ENCODE results near the gene GSK3B. TPM values are rescaled to one million over a fixed set of nuclear protein-coding genes. Genes with fewer than 3 reads are reported as not detected.

The GSK3B gene
- total RNA-seq, 2 donors from 2014 or later = 28.7 to 39.3 TPM

DNA sequence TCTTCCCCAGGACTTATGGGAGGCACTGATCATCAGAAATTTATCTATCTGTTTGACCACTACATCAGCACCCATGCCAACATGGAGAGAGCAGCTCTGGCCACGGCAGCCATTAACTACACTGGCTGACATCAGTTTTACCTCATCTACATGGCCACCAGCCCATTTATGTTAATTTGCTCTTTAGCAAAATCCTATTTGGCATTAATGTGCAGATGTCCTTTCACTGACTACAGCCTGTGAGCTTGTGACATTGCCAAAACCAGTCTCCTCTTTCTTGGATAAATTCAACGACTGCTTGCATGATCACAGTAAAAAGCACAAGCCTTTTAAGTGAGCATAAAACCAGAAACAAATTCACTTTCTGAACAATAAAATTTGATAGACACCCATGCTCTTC, 264.8 kb downstream of the GSK3B start:
- DNase-seq (ENCODE audit: low spot score) (no peak), ATAC-seq (ENCODE audit: insufficient number of reproducible peaks, low FRiP score, low read depth) (no peak)

DNA sequence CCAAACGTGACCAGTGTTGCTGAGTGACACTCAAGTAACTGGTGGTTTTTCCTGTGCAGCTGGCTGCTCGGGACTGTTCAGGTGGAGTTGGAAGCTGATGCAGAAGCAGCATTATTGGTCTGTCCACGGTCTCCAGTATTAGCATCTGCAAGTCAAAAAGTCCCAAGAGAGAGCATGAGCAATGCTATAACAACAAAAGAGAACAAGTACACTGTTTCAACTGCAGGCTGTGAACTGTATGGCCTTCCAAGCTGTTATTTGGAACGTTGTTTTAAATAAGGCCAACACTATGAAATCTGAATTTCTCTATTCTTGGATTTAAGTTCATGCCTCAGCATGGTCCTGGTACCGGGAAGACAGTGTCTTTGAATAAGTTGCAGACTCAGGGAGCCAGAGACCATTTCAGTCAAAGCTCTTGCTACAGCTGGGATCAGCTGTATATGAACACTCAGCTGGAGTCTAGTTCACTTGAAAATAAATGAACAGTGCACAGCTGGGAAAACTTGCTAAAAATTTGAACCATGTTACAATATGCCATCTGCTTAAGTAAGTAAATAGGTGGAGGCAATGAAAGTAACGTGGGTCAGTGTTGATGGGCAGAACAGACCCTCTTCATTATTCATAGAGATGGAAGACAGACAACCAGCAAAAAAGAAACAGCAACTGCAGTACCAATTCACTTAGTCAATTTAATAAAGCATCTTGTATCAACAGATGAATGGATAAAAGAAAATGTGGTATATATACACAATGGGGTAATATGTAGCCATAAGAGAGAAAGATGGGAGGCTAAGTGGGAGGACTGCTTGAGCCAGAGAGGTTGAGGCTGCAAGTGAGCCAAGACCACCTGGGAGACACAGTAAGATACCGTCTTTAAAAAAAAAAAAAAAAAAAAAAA, 267.3 kb downstream of the GSK3B start:
- Histone ChIP-seq H3K27ac (no peak overlapping the region), H3K27me3 (replicated peaks; ENCODE audit: insufficient read depth) (no peaks in the 10 kb centered on the region), H3K36me3 (peaks cover 5% of the 10 kb centered on the region), H3K9me3 (no peaks in the 10 kb centered on the region), H3K4me3 (no peak overlapping the region), H3K4me1 (ENCODE audit: control insufficient read depth in 1 of 2, low read depth in 2 of 2) (no peaks in the 10 kb centered on the region)
- TF ChIP-seq, protein P1, sequence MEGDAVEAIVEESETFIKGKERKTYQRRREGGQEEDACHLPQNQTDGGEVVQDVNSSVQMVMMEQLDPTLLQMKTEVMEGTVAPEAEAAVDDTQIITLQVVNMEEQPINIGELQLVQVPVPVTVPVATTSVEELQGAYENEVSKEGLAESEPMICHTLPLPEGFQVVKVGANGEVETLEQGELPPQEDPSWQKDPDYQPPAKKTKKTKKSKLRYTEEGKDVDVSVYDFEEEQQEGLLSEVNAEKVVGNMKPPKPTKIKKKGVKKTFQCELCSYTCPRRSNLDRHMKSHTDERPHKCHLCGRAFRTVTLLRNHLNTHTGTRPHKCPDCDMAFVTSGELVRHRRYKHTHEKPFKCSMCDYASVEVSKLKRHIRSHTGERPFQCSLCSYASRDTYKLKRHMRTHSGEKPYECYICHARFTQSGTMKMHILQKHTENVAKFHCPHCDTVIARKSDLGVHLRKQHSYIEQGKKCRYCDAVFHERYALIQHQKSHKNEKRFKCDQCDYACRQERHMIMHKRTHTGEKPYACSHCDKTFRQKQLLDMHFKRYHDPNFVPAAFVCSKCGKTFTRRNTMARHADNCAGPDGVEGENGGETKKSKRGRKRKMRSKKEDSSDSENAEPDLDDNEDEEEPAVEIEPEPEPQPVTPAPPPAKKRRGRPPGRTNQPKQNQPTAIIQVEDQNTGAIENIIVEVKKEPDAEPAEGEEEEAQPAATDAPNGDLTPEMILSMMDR (IDR thresholded peaks at IDR 0.05) = no peak
- ATAC-seq (ENCODE audit: insufficient number of reproducible peaks, low FRiP score, low read depth) (no peak), DNase-seq (ENCODE audit: low spot score) (no peak)

More for the DNA sequence above, 264.8 kb downstream of the GSK3B start:
- no peaks in the 10 kb centered on the region for H3K4me1 ChIP-seq (ENCODE audit: control insufficient read depth in 1 of 2, low read depth in 2 of 2)
- no peak overlapping the region for H3K4me3 ChIP-seq
- H3K9me3 ChIP-seq = no peaks in the 10 kb centered on the region
- no peak overlapping the region for H3K27ac ChIP-seq
- peaks cover 5% of the 10 kb centered on the region for H3K36me3 ChIP-seq
- H3K27me3 ChIP-seq (replicated peaks; ENCODE audit: insufficient read depth) = no peaks in the 10 kb centered on the region
- TF ChIP-seq, protein P1 (IDR thresholded peaks at IDR 0.05) = no peak

DNA sequence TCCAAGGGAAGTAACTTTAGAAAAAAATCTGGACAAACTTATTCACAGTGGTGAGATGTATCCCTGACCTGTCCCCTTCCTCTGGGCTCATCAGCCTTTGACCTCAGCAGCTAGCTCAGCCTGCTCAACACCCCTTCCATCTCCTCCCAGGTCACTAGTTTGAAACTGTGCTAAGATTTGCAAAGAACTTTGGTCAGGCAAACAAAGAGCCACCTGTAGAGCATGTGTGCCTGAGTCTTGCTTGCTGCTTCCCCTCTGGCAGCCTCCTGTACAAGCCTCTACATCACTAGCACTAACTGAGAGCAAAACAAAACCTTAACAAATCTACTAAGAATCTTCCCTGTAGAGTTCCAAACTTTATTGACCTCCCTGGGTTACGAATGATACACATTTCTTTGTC, 268.4 kb downstream of the GSK3B start:
- Histone ChIP-seq H3K4me1 (ENCODE audit: control insufficient read depth in 1 of 2, low read depth in 2 of 2) (no peaks in the 10 kb centered on the region), H3K27me3 (replicated peaks; ENCODE audit: insufficient read depth) (no peaks in the 10 kb centered on the region), H3K36me3 (peaks cover 5% of the 10 kb centered on the region), H3K4me3 (no peak overlapping the region), H3K27ac (no peak overlapping the region), H3K9me3 (no peaks in the 10 kb centered on the region)
- no peak for ATAC-seq (ENCODE audit: insufficient number of reproducible peaks, low FRiP score, low read depth)
- no peak for DNase-seq (ENCODE audit: low spot score)
- TF ChIP-seq, protein P1 (IDR thresholded peaks at IDR 0.05) = no peak

DNA sequence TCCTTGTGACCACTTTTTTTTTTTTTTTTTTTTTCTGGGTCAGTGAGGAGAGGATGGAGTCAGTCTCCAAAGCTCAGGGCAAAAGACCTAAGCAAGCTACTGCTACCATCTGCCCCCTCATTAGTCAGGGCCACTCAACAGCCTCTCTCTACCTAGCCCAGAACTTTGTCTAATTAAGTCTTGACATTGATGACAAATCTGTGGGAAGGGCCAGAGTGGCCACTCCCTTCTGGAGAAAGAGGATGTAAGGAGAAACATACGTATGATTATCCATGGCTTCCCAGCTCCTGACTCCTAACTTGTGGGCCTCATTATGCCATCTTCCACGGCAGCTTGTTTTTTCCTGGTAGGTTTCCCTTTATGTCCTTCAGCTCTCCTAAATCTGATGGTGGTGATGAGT, 274.4 kb downstream of the GSK3B start:
- Histone ChIP-seq H3K4me1 (ENCODE audit: control insufficient read depth in 1 of 2, low read depth in 2 of 2) (no peaks in the 10 kb centered on the region), H3K36me3 (peaks cover 1% of the 10 kb centered on the region), H3K27ac (no peak overlapping the region), H3K9me3 (no peaks in the 10 kb centered on the region), H3K27me3 (replicated peaks; ENCODE audit: insufficient read depth) (no peaks in the 10 kb centered on the region), H3K4me3 (no peak overlapping the region)
- TF ChIP-seq, protein P1 (IDR thresholded peaks at IDR 0.05) = no peak
- no peak for ATAC-seq (ENCODE audit: insufficient number of reproducible peaks, low FRiP score, low read depth)
- DNase-seq (ENCODE audit: low spot score) = no peak

DNA sequence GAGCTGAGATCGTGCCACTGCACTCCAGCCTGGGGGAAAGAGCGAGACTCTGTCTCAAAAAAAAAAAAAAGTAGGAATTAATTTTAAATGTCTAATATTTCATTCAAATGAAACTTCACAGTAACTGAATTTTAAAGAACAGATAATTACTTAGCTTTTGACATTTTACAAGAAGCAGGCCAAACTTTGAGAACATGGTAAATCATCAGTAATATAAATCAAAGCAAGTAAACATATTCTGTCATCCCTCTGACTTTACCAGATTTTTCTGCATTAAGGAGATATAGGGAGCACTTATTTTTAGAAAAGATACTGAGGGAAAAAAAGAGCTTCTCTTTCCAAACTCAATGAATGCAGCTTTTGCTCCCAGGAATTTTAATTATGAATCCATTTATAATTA, 275.3 kb downstream of the GSK3B start:
- no peak for ATAC-seq (ENCODE audit: insufficient number of reproducible peaks, low FRiP score, low read depth)
- TF ChIP-seq, protein P1 (IDR thresholded peaks at IDR 0.05) = no peak
- Histone ChIP-seq H3K4me1 (ENCODE audit: control insufficient read depth in 1 of 2, low read depth in 2 of 2) (no peaks in the 10 kb centered on the region), H3K36me3 (no peaks in the 10 kb centered on the region), H3K27me3 (replicated peaks; ENCODE audit: insufficient read depth) (no peaks in the 10 kb centered on the region), H3K4me3 (no peak overlapping the region), H3K27ac (no peak overlapping the region), H3K9me3 (no peaks in the 10 kb centered on the region)
- DNase-seq (ENCODE audit: low spot score) = no peak

Data from thoracic aorta (tissue), 2 donors.